Muscle layer of duodenum (tissue), 2 donors: ENCODE results near the gene CNNM4.
A peak's percentile ranks its signal among the peaks of the same experiment; 100 is the strongest.

Experiments used
- H3K27ac ChIP-seq: one replicate; pipeline ENCODE4 v1.7.0; 2013; ENCODE audit warnings: mild to moderate bottlenecking, low read length
- H3K27me3 ChIP-seq: one replicate; pipeline ENCODE4 v1.7.0; 2013; ENCODE audit warnings: low read depth, mild to moderate bottlenecking, control low read depth, low read length
- H3K36me3 ChIP-seq, 2 donors: one replicate each; pipeline ENCODE4 v1.7.0; 2013; ENCODE audit warnings: low read length in 2 of 2, control low read depth in 1 of 2, mild to moderate bottlenecking in 1 of 2; ENCODE audit not compliant: insufficient read depth in 2 of 2, control insufficient read depth in 1 of 2
- H3K4me1 ChIP-seq, 2 donors: one replicate each; pipeline ENCODE4 v1.7.0; 2013; ENCODE audit warnings: low read length in 2 of 2, mild to moderate bottlenecking in 2 of 2, control low read depth in 1 of 2, moderate library complexity in 1 of 2; ENCODE audit not compliant: insufficient read depth in 2 of 2, control insufficient read depth in 1 of 2
- H3K4me3 ChIP-seq, 2 donors: one replicate each; pipeline ENCODE4 v1.7.0; 2013; ENCODE audit warnings: low read length in 2 of 2, low read depth in 1 of 2, mild to moderate bottlenecking in 1 of 2
- H3K9me3 ChIP-seq, 2 donors: one replicate each; pipeline ENCODE4 v1.7.0; 2013; ENCODE audit warnings: low read length in 2 of 2, control low read depth in 1 of 2, mild to moderate bottlenecking in 1 of 2; ENCODE audit not compliant: control insufficient read depth in 1 of 2
- donor health status: healthy.

CNNM4 gene

GRCh38 chr2:96828436-96828835 lies 67.7 kb downstream of the CNNM4 start:
- Histone ChIP-seq H3K4me1 (peaks cover 3 to 23% of the 10 kb centered on the region in 2 donors), H3K36me3 (peaks cover 43 to 71% of the 10 kb centered on the region in 2 donors), H3K9me3 (no peaks in the 10 kb centered on the region), H3K27ac (no peak overlapping the region), H3K27me3 (no peaks in the 10 kb centered on the region), H3K4me3 (no peak overlapping the region)

GRCh38 chr2:96828874-96829273 lies 68.2 kb downstream of the CNNM4 start:
- Histone ChIP-seq H3K4me3 (no peak overlapping the region), H3K27ac (no peak overlapping the region), H3K36me3 (peaks cover 43 to 71% of the 10 kb centered on the region in 2 donors), H3K9me3 (no peaks in the 10 kb centered on the region), H3K27me3 (no peaks in the 10 kb centered on the region), H3K4me1 (peaks cover 3 to 20% of the 10 kb centered on the region in 2 donors)

GRCh38 chr2:96830044-96830562 lies 69.4 kb downstream of the CNNM4 start:
- H3K27ac ChIP-seq, result no peak overlapping the region
- H3K27me3 ChIP-seq, result no peaks in the 10 kb centered on the region
- H3K36me3 ChIP-seq, result peaks cover 45 to 69% of the 10 kb centered on the region in 2 donors
- no peak overlapping the region for H3K4me3 ChIP-seq
- peaks cover 3 to 12% of the 10 kb centered on the region in 2 donors for H3K4me1 ChIP-seq
- H3K9me3 ChIP-seq, result no peaks in the 10 kb centered on the region

- Histone ChIP-seq H3K4me3 (no peak overlapping the region), H3K36me3 (peaks cover 38 to 54% of the 10 kb centered on the region in 2 donors), H3K27ac (no peak overlapping the region), H3K9me3 (no peaks in the 10 kb centered on the region), H3K4me1 (peaks cover 3 to 12% of the 10 kb centered on the region in 2 donors), H3K27me3 (no peaks in the 10 kb centered on the region)
Observed at GRCh38 chr2:96831679-96832078, 71.0 kb downstream of the CNNM4 start.

GRCh38 chr2:96832408-96832753 lies 71.7 kb downstream of the CNNM4 start:
- Histone ChIP-seq H3K27ac (no peak overlapping the region), H3K27me3 (no peaks in the 10 kb centered on the region), H3K36me3 (peaks cover 38 to 49% of the 10 kb centered on the region in 2 donors), H3K4me1 (peaks cover 3 to 12% of the 10 kb centered on the region in 2 donors), H3K9me3 (no peaks in the 10 kb centered on the region), H3K4me3 (no peak overlapping the region)

GRCh38 chr2:96832754-96833507 lies 72.2 kb downstream of the CNNM4 start:
- peaks cover 3 to 12% of the 10 kb centered on the region in 2 donors for H3K4me1 ChIP-seq
- no peaks in the 10 kb centered on the region for H3K27me3 ChIP-seq
- no peaks in the 10 kb centered on the region for H3K9me3 ChIP-seq
- no peak overlapping the region for H3K27ac ChIP-seq
- peaks cover 34 to 43% of the 10 kb centered on the region in 2 donors for H3K36me3 ChIP-seq
- H3K4me3 ChIP-seq, result no peak overlapping the region

- Histone ChIP-seq H3K4me3 (no peak overlapping the region), H3K4me1 (peaks cover 3 to 19% of the 10 kb centered on the region in 2 donors), H3K36me3 (peaks cover 17 to 18% of the 10 kb centered on the region in 2 donors)
Observed at GRCh38 chr2:96835830-96836229, 75.1 kb downstream of the CNNM4 start.

GRCh38 chr2:96837575-96837974 lies 76.9 kb downstream of the CNNM4 start:
- H3K9me3 ChIP-seq, result no peaks in the 10 kb centered on the region
- no peak overlapping the region for H3K27ac ChIP-seq
- no peak overlapping the region for H3K4me3 ChIP-seq
- H3K36me3 ChIP-seq, result peaks cover 2 to 11% of the 10 kb centered on the region in 2 donors
- H3K4me1 ChIP-seq, result peaks cover 0 to 14% of the 10 kb centered on the region in 2 donors
- H3K27me3 ChIP-seq, result no peaks in the 10 kb centered on the region

More at GRCh38 chr2:96835830-96836229, 75.1 kb downstream of the CNNM4 start:
- no peaks in the 10 kb centered on the region for H3K27me3 ChIP-seq
- H3K27ac ChIP-seq, result no peak overlapping the region
- H3K9me3 ChIP-seq, result no peaks in the 10 kb centered on the region

GRCh38 chr2:96838345-96839292 lies 77.9 kb downstream of the CNNM4 start:
- Histone ChIP-seq H3K27ac (no peak overlapping the region), H3K4me3 (no peak overlapping the region)

GRCh38 chr2:96839293-96839874 lies 78.7 kb downstream of the CNNM4 start:
- Histone ChIP-seq H3K36me3 (peaks cover 0 to 7% of the 10 kb centered on the region in 2 donors), H3K27me3 (no peaks in the 10 kb centered on the region), H3K4me3 (peak overlapping the region in 1 of 2 donors; percentile 14), H3K27ac (no peak overlapping the region), H3K4me1 (peaks cover 0 to 7% of the 10 kb centered on the region in 2 donors), H3K9me3 (no peaks in the 10 kb centered on the region)

More at GRCh38 chr2:96838345-96839292, 77.9 kb downstream of the CNNM4 start:
- H3K9me3 ChIP-seq, result no peaks in the 10 kb centered on the region
- peaks cover 0 to 7% of the 10 kb centered on the region in 2 donors for H3K36me3 ChIP-seq
- peaks cover 0 to 7% of the 10 kb centered on the region in 2 donors for H3K4me1 ChIP-seq
- no peaks in the 10 kb centered on the region for H3K27me3 ChIP-seq
